ENCODE data around the gene HINFP.

The HINFP gene

GRCh38 chr11:119168471-119169281, 47.3 kb downstream of the HINFP start, which contains the start of gene NLRX1:
NLRX1 (plus strand) TSS chr11:119168725; CDS start chr11:119171404, 2,679 bp downstream.
- DNase-seq (ENCODE audit: extremely low spot score), result peak; percentile 96
- CTCF ChIA-PET, result interaction anchor here (0.6 to 5.3 kb wide), 38 partner anchors 9 to 206 kb away, joined by 3 to 46 read pairs (median 4); no protein-coding TSS in a partner anchor
- TF ChIP-seq CTCF (IDR thresholded peaks at IDR 0.05; ENCODE audit: control extremely low read depth, extremely low read depth, low read depth, missing control alignments), result peak; percentile 98
- POLR2A ChIA-PET, result no interaction called here

- CTCF ChIA-PET, result interaction anchor here (0.6 to 3.0 kb wide), 38 partner anchors 9 to 205 kb away, joined by 3 to 45 read pairs (median 4); no protein-coding TSS in a partner anchor
- no peak for TF ChIP-seq CTCF (IDR thresholded peaks at IDR 0.05; ENCODE audit: control extremely low read depth, extremely low read depth, low read depth, missing control alignments)
- POLR2A ChIA-PET, result no interaction called here
- peak; percentile 70 for DNase-seq (ENCODE audit: extremely low spot score)
These were observed 47.9 kb downstream of the HINFP start for GRCh38 chr11:119169282-119169719.

- no peak for DNase-seq (ENCODE audit: extremely low spot score)
- CTCF ChIA-PET, result no interaction called here
- no peak for TF ChIP-seq CTCF (IDR thresholded peaks at IDR 0.05; ENCODE audit: control extremely low read depth, extremely low read depth, low read depth, missing control alignments)
These were observed 51.1 kb downstream of the HINFP start for GRCh38 chr11:119172513-119172912.

DNA sequence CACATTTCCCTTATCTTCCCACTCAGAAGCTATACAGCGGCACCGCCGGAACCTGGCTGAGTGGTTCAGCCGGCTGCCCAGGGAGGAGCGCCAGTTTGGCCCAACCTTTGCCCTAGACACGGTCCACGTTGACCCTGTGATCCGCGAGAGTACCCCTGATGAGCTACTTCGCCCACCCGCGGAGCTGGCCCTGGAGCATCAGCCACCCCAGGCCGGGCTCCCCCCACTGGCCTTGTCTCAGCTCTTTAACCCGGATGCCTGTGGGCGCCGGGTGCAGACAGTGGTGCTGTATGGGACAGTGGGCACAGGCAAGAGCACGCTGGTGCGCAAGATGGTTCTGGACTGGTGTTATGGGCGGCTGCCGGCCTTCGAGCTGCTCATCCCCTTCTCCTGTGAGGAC, 52.1 kb downstream of the HINFP start:
- POLR2A ChIA-PET, result no interaction called here
- CTCF ChIA-PET, result interaction anchor here (1.1 to 1.4 kb wide), 2 partner anchors 23 to 111 kb away, joined by 3 to 4 read pairs; no protein-coding TSS in a partner anchor
- no peak for TF ChIP-seq CTCF (IDR thresholded peaks at IDR 0.05; ENCODE audit: control extremely low read depth, extremely low read depth, low read depth, missing control alignments)
- DNase-seq (ENCODE audit: extremely low spot score), result no peak

More at GRCh38 chr11:119172513-119172912, 51.1 kb downstream of the HINFP start:
- POLR2A ChIA-PET, result no interaction called here

- ChIA-PET CTCF (interaction anchor here (2.7 kb wide), 1 partner anchor 21 kb away, joined by 18 read pairs; no protein-coding TSS in a partner anchor), POLR2A (no interaction called here)
- DNase-seq (ENCODE audit: extremely low spot score), result no peak
- TF ChIP-seq CTCF (IDR thresholded peaks at IDR 0.05; ENCODE audit: control extremely low read depth, extremely low read depth, low read depth, missing control alignments), result no peak
These were observed 54.2 kb downstream of the HINFP start for GRCh38 chr11:119175493-119176077.

DNA sequence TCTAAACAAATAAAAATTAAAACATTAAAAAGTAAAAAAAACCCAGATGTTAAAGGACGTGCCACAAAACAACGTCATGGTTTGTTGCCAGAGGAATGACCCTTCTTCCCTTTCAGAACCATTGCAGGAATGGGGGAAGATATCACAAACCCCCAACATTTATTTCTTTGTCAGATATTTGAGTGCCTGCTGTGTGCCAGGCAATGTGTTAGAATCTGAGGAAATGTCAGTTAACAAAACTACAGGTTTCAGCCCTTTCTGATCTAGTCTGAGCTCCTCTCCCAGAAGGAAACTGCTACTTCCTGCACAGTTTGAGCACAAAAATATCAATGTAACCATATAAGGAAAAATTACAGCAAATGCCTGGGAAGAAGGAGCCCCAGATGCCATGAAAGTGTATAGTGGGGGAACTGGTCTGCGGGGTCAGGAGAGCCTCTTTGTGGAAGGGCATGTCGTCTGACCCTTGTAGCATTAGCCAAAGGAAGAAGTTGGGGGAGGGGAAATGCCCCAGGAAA, 56.8 kb downstream of the HINFP start:
- ChIA-PET CTCF (interaction anchor here (1.5 to 2.7 kb wide), 4 partner anchors 9 to 27 kb away, joined by 7 to 18 read pairs (median 9); partner anchors contain the start of genes CBL and NLRX1), POLR2A (no interaction called here)
- no peak for TF ChIP-seq CTCF (IDR thresholded peaks at IDR 0.05; ENCODE audit: control extremely low read depth, extremely low read depth, low read depth, missing control alignments)
- no peak for DNase-seq (ENCODE audit: extremely low spot score)
